Activated CD4-positive, alpha-beta T cell treated with anti-CD3 and anti-CD28 coated beads for 36 hours (primary cell): ENCODE measurements around the gene WIPI1. TPM values are rescaled to one million over a fixed set of nuclear protein-coding genes. Genes with fewer than 3 reads are reported as not detected.
A peak's percentile ranks its signal among the peaks of the same experiment; 100 is the strongest.

Source experiments
- ATAC-seq: fragments of 200-7000 bp; cut with Tn5 transposase; one replicate; pipeline ENCODE4 v1.10.0; 2021; ENCODE audit warnings: mild to moderate bottlenecking, moderate library complexity
- CTCF ChIA-PET: fragments of 350-600 bp; sonication (Branson Sonifier 250); formaldehyde crosslinking; loops from one replicate; lab custom pipeline; 2021; ENCODE audit warnings: antibody characterized with exemption; lab: Charles Lee
- POLR2A ChIA-PET: fragments of 350-600 bp; sonication (Branson Sonifier 250); formaldehyde crosslinking; loops from one replicate; lab custom pipeline; 2021; ENCODE audit warnings: antibody characterized with exemption, inconsistent platforms; lab: Charles Lee
- DNase-seq: peaks from one replicate; pipeline ENCODE4 v3.0.0-alpha.2; 2020
- H3K27ac Mint-ChIP-seq: one replicate; pipeline ENCODE4 v1.8.0; 2021; ENCODE audit warnings: mixed read lengths
- H3K27me3 Mint-ChIP-seq: one replicate; pipeline ENCODE4 v1.8.0; 2021; ENCODE audit warnings: mixed read lengths
- H3K36me3 Mint-ChIP-seq: one replicate; pipeline ENCODE4 v1.8.0; 2021; ENCODE audit warnings: low read depth, mixed read lengths
- H3K4me1 Mint-ChIP-seq: one replicate; pipeline ENCODE4 v1.8.0; 2021; ENCODE audit warnings: mixed read lengths
- H3K4me3 Mint-ChIP-seq: one replicate; pipeline ENCODE4 v1.8.0; 2021; ENCODE audit warnings: mild to moderate bottlenecking, moderate library complexity, mixed read lengths
- H3K9me3 Mint-ChIP-seq: one replicate; pipeline ENCODE4 v1.8.0; 2021; ENCODE audit warnings: low read depth, mixed read lengths
- intact Hi-C, 2 experiments: fragments of 100-400 bp; cut with DNase I in 1 of 2; cut with micrococcal nuclease in 1 of 2; formaldehyde crosslinking; loops; one replicate each; pipeline versions ENCODE4 v1.14.2 to v1.15.1; 2022 to 2024; cut with DNase I, micrococcal nuclease
- total RNA-seq, 2 experiments: library from RNA; stranded (reverse); gene quantifications; one replicate each; pipeline ENCODE4 v1.2.3, GENCODE V29; 2021

The WIPI1 gene
- total RNA-seq, 2 experiments from 2014 or later = 14.0 to 17.6 TPM

DNA sequence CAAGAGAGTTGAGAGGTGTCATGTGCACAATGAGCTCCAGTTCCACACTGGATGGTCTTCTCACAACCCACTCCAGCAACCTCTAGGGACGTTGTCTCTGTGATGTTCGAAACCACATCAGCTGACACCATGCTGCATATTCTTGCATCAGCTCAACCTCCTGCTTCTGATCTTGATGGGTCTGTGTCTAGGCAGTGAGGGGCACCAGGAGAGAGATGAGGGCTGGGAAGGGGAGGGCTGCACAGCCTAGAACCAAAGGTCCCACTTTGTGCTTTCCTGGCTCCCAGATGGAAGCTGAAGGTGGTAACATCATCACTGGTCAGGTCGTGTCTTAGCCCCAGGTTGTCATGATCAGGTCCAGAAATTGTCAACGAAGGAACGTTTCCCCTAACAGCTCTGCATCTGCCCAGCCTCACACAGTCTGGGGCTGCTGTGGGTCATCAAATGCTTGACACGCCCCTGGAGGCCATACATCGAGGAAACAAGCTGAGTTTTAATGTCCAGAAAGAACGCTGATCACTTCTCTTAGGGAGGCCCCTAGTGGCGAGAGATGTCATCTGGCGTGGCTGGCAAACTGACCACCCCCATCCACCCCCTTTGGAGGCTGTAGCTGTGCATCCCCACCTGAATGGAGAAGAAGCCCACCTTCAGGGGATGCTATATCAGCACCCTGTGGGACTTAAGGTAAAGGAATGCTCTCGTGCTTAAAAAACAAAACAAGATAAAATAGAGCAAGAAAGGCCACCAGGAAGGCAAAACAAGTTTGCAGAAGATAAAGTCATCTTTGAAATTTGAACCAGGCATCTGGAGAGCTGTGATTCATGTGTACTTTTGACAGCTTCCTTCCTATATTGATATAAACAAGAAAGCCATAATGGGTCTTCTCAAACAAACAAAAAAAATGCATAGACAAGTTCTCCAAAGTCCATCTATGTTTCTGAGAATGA is 58.3 kb downstream of the WIPI1 start:
- peak overlapping the region; percentile 82 for H3K27ac Mint-ChIP-seq
- H3K4me1 Mint-ChIP-seq = peaks cover 34% of the 10 kb centered on the region
- POLR2A ChIA-PET = interaction anchor here (0.5 to 1.3 kb wide), 3 partner anchors 38 to 364 kb away, joined by 3 read pairs; partner anchors contain the start of genes ARSG, KPNA2 and SLC16A6
- peak overlapping the region; percentile 18 for H3K4me3 Mint-ChIP-seq
- DNase-seq (peak; percentile 59), ATAC-seq (peak; percentile 35)
- intact Hi-C loops = loop anchor here in 1 of 2 experiments (1.0 to 5.0 kb wide), 2 partner anchors 38 to 43 kb away; no protein-coding TSS in a partner anchor
- H3K27me3 Mint-ChIP-seq = no peaks in the 10 kb centered on the region
- H3K36me3 Mint-ChIP-seq = peaks cover 11% of the 10 kb centered on the region
- peaks cover 6% of the 10 kb centered on the region for H3K9me3 Mint-ChIP-seq
- CTCF ChIA-PET = interaction anchor here (0.5 to 1.9 kb wide), 18 partner anchors 8 to 458 kb away, joined by 3 to 6 read pairs (median 4); partner anchors contain the start of gene WIPI1

DNA sequence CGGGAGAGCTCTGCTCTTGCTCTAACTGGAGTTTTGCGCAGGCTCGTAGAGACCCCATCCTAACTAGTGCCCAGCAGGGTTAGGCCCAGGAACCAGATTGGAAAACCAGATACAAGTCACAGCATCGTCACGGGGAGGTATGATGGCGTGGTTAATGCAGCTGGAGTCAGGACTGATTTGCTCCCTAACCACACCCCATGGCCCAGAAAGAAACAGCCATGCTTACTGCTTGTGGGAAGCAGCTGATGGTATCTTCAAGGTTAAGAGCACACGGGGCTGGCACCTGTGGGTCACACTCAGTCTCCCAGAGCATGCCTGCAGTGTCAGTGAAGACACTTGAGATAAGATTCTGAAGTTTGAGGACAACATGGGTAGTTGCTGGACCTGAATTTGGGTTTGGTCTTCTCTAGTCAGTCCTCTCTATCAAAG is 60.2 kb downstream of the WIPI1 start:
- ChIA-PET CTCF (interaction anchor here (0.7 kb wide), 1 partner anchor 37 kb away, joined by 3 read pairs; no protein-coding TSS in a partner anchor), POLR2A (no interaction called here)
- DNase-seq (no peak), ATAC-seq (no peak)
- H3K9me3 Mint-ChIP-seq = peaks cover 3% of the 10 kb centered on the region
- H3K36me3 Mint-ChIP-seq = peaks cover 11% of the 10 kb centered on the region
- no peaks in the 10 kb centered on the region for H3K27me3 Mint-ChIP-seq
- intact Hi-C loops = loop anchor here in 1 of 2 experiments (5.0 kb wide), 1 partner anchor 40 kb away; no protein-coding TSS in a partner anchor
- peaks cover 34% of the 10 kb centered on the region for H3K4me1 Mint-ChIP-seq
- H3K27ac Mint-ChIP-seq = no peak overlapping the region
- no peak overlapping the region for H3K4me3 Mint-ChIP-seq

DNA sequence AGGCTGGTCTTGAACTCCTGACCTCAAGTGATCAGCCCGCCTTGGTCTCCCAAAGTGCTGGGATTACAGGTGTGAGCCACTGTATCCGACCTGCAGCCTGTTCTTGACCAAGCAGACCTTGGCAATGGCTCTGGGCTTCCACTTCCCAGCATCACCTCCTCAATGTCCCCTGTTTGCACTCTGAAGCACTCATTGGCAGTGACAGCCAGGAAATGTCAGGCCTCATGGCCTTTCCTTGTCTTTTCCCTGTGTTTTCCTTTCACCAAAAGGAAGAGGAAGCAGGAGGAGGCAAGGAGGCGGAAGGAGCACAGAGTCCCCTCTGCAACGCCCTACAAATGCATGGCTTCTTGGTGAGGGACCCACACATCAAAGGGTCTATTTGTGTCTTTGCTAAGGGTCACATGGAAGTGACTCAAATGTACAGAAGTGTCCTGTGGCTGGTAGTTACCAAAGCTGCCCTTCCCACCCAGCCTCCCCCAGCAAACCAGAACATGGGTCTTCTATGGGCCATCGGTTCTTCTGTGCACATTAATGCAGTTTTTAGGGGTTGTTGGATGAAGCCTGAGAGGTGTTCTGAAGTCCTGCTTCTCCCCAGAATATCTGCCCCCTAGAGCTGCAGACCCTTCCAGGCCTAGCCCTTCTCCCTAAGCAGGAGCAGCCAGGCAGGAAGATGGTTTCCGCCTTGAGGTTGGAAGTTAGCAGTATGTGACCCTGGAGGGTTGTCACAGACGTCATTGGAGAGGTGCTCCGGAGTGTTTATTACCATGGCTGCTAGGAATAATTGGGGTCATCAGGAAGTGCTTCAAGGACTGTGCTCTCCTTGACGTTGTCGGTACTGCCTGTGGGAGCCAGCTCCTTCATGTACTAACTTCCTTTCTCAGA is 60.8 kb downstream of the WIPI1 start:
- CTCF ChIA-PET = interaction anchor here (0.7 kb wide), 1 partner anchor 36 kb away, joined by 3 read pairs; no protein-coding TSS in a partner anchor

DNA sequence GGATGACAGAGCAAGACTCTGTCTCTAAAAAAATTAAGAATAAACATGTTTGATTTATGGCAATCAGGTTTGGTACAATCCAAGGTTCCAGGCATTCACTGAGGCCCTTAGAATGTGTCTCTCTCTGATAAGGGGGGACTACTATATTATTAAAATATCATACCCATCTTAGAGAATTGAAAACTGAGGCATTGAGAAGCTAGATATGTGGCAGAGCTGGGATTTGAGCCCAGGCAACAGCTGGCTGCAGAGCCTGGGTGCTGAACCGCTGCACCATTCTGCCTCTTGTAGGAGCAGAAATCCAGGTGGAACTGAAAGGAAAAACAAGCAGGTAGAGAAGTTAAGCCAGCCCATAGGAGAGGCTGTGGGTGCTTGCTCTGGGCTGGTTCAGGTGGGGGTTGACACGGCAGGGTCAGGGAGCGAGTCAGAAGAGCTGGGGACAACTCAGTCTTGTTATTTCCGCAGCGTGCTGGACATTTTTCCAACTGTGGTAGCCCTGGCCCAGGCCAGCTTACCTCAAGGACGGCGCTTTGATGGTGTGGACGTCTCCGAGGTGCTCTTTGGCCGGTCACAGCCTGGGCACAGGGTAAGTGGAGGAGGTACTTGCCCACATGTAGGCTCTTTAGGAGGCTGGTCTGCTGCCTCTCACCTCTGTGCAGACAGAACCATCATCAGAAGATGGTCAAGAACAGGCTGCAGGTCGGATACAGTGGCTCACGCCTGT is 62.5 kb downstream of the WIPI1 start:
- ATAC-seq (no peak), DNase-seq (no peak)
- Mint-ChIP-seq H3K27ac (no peak overlapping the region), H3K4me1 (peaks cover 23% of the 10 kb centered on the region), H3K27me3 (no peaks in the 10 kb centered on the region), H3K36me3 (peaks cover 11% of the 10 kb centered on the region), H3K9me3 (peaks cover 3% of the 10 kb centered on the region), H3K4me3 (no peak overlapping the region)
- ChIA-PET CTCF (interaction anchor here (0.7 to 1.0 kb wide), 2 partner anchors 15 to 131 kb away, joined by 3 read pairs; no protein-coding TSS in a partner anchor), POLR2A (no interaction called here)
- intact Hi-C loops = loop anchor here in 1 of 2 experiments (5.0 kb wide), 1 partner anchor 43 kb away; no protein-coding TSS in a partner anchor

More for the DNA sequence above, 60.8 kb downstream of the WIPI1 start:
- POLR2A ChIA-PET = no interaction called here
- ATAC-seq (no peak), DNase-seq (no peak)
- Mint-ChIP-seq H3K4me3 (no peak overlapping the region), H3K9me3 (peaks cover 3% of the 10 kb centered on the region), H3K4me1 (peaks cover 34% of the 10 kb centered on the region), H3K36me3 (peaks cover 11% of the 10 kb centered on the region), H3K27me3 (no peaks in the 10 kb centered on the region), H3K27ac (no peak overlapping the region)
- intact Hi-C loops = loop anchor here in 1 of 2 experiments (5.0 kb wide), 1 partner anchor 41 kb away; no protein-coding TSS in a partner anchor

DNA sequence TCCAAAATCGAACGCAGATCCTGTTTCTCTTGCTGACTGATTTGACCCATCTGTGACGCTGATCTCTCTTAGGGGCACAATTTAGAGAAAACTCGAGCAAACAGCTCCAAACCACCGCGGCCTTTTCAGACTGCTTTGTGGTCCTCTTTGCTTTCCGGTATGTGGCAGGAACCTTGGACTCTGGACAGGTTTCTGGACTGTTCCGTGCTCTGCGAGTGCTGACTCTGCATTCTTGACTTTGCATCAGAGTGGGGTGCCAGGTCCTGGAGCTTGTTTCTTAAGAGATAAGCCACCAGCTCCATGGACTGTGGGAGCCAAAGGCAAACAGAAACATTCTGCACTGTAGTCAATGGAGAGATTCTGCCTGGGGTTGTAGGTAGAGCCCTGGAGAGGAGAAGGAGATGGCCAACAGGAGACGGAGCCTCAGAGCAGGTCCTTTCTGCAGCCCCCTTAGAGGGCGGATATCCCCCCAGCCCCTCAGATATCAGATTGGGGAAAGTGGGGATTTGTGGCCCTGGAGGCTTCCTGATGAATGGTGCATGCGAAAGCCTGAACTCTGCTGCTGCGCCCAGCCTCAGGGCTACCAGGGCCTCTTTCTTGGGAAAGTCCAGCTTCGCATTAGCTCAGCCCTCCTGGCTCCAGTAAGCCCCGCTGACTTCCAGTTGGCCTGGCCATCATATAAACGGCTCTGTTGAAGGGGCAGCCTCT is 65.6 kb downstream of the WIPI1 start:
- no peak for DNase-seq
- H3K27me3 Mint-ChIP-seq = no peaks in the 10 kb centered on the region

DNA sequence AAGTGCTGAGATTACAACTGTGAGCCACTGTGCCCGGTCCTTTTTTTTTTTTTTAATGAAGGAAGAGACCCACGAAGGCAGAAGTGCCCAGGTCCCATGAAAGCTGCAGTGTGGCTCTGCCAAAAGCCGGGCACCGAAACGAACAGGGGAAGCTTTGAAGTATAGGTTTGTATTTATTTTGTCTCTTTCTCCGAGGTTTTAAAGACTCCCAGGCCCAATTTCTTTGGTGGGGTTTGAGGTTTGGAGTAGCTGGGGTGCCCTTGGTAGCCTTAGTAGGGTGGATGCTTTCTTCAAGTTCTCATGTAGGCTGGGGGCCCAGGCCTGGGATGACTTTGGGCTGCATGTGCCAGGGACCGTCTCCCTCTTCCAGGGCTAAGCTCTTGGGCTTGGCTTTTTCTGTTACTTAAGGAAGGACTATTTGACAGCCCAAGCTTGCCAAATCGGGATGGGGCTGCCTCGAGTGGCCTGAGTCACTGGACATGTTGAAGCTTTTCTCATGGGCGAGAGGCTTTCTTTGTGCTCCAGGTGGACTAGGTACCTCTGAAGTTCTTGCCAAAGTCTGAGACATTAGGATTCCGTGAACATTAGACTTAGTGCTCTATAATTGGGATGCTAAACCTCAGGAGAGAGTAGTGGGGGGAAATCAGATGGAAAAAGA is 66.3 kb downstream of the WIPI1 start:
- no peaks in the 10 kb centered on the region for H3K27me3 Mint-ChIP-seq
- POLR2A ChIA-PET = no interaction called here
- ATAC-seq (no peak), DNase-seq (no peak)
- intact Hi-C loops = no loop called here
- H3K27ac Mint-ChIP-seq = no peak overlapping the region
- H3K4me1 Mint-ChIP-seq = no peaks in the 10 kb centered on the region
- CTCF ChIA-PET = interaction anchor here (0.8 to 1.2 kb wide), 2 partner anchors 14 to 142 kb away, joined by 3 read pairs; no protein-coding TSS in a partner anchor
- no peak overlapping the region for H3K4me3 Mint-ChIP-seq
- H3K36me3 Mint-ChIP-seq = peaks cover 8% of the 10 kb centered on the region
- H3K9me3 Mint-ChIP-seq = peaks cover 3% of the 10 kb centered on the region

More for the DNA sequence above, 65.6 kb downstream of the WIPI1 start:
- ChIA-PET CTCF (interaction anchor here (0.7 to 1.2 kb wide), 3 partner anchors 14 to 143 kb away, joined by 3 read pairs; no protein-coding TSS in a partner anchor), POLR2A (no interaction called here)
- Mint-ChIP-seq H3K27ac (no peak overlapping the region), H3K4me1 (peaks cover 2% of the 10 kb centered on the region), H3K9me3 (peaks cover 3% of the 10 kb centered on the region), H3K4me3 (no peak overlapping the region), H3K36me3 (peaks cover 11% of the 10 kb centered on the region)
- intact Hi-C loops = no loop called here
- ATAC-seq = no peak

DNA sequence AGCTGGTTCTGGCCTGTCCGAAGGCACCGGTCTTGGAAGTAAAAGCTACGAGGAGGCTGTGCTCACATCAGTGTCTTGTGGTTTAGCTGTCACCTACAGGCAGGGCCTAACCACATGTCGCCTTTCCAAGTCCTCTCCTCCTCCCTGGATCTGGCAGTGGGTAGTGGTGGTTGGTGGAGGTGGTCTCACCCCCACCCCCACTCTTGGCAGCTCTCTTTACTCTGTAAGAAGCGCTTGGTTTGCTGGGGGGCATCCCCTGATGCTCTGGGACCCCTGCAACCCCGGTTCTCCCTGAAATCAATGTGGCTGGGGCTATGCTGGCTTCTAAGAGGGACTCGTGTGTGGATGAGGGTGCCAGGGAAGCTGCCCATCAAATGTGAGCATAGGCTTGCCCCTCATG is 68.3 kb downstream of the WIPI1 start:
- CTCF ChIA-PET = interaction anchor here (0.7 to 2.5 kb wide), 3 partner anchors 10 to 81 kb away, joined by 3 to 6 read pairs (median 3); no protein-coding TSS in a partner anchor
- Mint-ChIP-seq H3K36me3 (no peaks in the 10 kb centered on the region), H3K9me3 (no peaks in the 10 kb centered on the region), H3K4me1 (peaks cover 6% of the 10 kb centered on the region), H3K27ac (no peak overlapping the region), H3K4me3 (no peak overlapping the region), H3K27me3 (no peaks in the 10 kb centered on the region)
- POLR2A ChIA-PET = no interaction called here
- ATAC-seq (no peak), DNase-seq (no peak)
- intact Hi-C loops = no loop called here

DNA sequence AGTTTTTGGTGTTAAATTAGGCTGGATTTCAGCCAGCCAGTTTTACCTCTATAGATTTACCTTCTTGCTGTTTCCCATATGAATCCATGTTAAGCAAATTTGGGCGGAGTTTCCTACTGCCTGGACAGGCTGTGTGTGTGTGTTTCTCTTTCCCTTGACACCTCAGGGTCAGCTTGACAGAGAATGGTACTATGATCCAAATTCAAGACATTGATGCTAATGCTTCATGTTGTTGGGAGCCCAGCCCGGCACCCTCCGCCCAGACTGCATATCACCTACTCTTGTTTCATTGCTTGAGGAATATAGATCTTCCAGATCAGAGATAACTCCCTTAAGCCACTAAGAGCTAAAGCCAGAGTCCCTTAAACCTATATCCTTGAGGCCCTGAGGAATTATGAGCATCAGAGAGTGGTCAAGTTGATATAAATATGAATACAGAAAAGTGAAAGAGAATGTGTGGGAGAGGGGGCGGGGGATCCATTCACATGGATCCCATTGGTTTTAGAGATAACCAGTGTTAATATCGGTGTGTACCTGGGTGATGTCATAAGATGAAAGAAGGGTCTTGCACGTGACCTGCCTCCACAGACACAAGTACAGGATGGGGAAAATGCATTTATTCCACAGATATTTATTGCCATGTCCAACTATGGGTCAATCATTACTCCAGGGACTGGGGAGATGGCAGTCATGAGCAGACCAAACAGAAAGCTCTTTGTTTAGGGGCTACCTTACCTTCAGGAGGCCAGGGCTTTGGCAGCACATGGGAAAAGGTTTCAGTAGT is 69.7 kb downstream of the WIPI1 start:
- no peak overlapping the region for H3K27ac Mint-ChIP-seq
- no peaks in the 10 kb centered on the region for H3K36me3 Mint-ChIP-seq
- no peaks in the 10 kb centered on the region for H3K27me3 Mint-ChIP-seq
- DNase-seq (no peak), ATAC-seq (no peak)
- peaks cover 15% of the 10 kb centered on the region for H3K4me1 Mint-ChIP-seq
- H3K9me3 Mint-ChIP-seq = no peaks in the 10 kb centered on the region
- ChIA-PET POLR2A (no interaction called here), CTCF (interaction anchor here (0.5 to 2.5 kb wide), 5 partner anchors 11 to 99 kb away, joined by 3 to 6 read pairs (median 3); no protein-coding TSS in a partner anchor)
- H3K4me3 Mint-ChIP-seq = no peak overlapping the region
- intact Hi-C loops = no loop called here
